K562 (cell line): ENCODE data around the gene TTC38. TPM values are rescaled to one million over a fixed set of nuclear protein-coding genes. Genes with fewer than 3 reads are reported as not detected.

Source experiments
- BHLHE40 ChIP-seq: IDR thresholded peaks from 2 replicates; pipeline ENCODE4 v1.6.1; 2011; ENCODE audit warnings: low read length, improper control_type of control experiment
- BRD9 ChIP-seq: fragments of 450-650 bp; IDR thresholded peaks from 2 replicates; pipeline ENCODE4 v1.6.1; 2018; ENCODE audit warnings: low read depth; ENCODE audit not compliant: partially characterized antibody
- FOXP1 ChIP-seq: sonication (generic); formaldehyde crosslinking; IDR thresholded peaks from 2 replicates; pipeline ENCODE4 v1.8.0; 2022; ENCODE audit warnings: mild to moderate bottlenecking, missing genetic modification reagents
- FOXP4 ChIP-seq: sonication (generic); formaldehyde crosslinking; IDR thresholded peaks from 2 replicates; pipeline ENCODE4 v1.8.0; 2022; ENCODE audit warnings: mild to moderate bottlenecking, missing genetic modification reagents, borderline replicate concordance
- HDAC8 ChIP-seq: fragments of 450-650 bp; IDR thresholded peaks from 2 replicates; pipeline ENCODE4 v1.6.1; 2016; ENCODE audit warnings: mild to moderate bottlenecking, missing genetic modification characterization, moderate library complexity, missing compliant biosample characterization
- KLF1 ChIP-seq: fragments of 450-650 bp; IDR thresholded peaks from 2 replicates; pipeline ENCODE4 v1.6.1; 2016; ENCODE audit warnings: missing genetic modification characterization, missing compliant biosample characterization
- KLF16 ChIP-seq: IDR thresholded peaks from 2 replicates; pipeline ENCODE4 v1.6.1; 2016; ENCODE audit warnings: antibody characterized with exemption
- RBFOX2 ChIP-seq: fragments of 200-400 bp; formaldehyde crosslinking; IDR thresholded peaks from 2 replicates; pipeline ENCODE4 v1.6.1; 2017; ENCODE audit warnings: low read depth, mild to moderate bottlenecking, low read length, moderate library complexity
- SNIP1 ChIP-seq: fragments of 450-650 bp; IDR thresholded peaks from 2 replicates; pipeline ENCODE4 v1.7.1; 2017; ENCODE audit warnings: low read depth, mild to moderate bottlenecking
- SOX6 ChIP-seq: fragments of 450-650 bp; IDR thresholded peaks from 2 replicates; pipeline ENCODE4 v1.6.1; 2014; ENCODE audit warnings: mild to moderate bottlenecking
- UBTF ChIP-seq, 2 experiments: IDR thresholded peaks; 2 replicates each; pipeline ENCODE4 v1.6.1; 2012; ENCODE audit warnings: improper control_type of control experiment in 2 of 2, low read depth in 2 of 2, low read length in 2 of 2, borderline replicate concordance in 1 of 2
- WHSC1 ChIP-seq: IDR thresholded peaks from one replicate; pipeline ENCODE4 v1.6.1; 2012; ENCODE audit warnings: low read length, control low read depth, inconsistent platforms
- ZKSCAN8 ChIP-seq: fragments of 200-800 bp; sonication (Bioruptor generic); IDR thresholded peaks from 2 replicates; pipeline ENCODE4 v1.6.1; 2016; ENCODE audit warnings: missing genetic modification characterization, missing compliant biosample characterization
- ZNF217 ChIP-seq: sonication (generic); formaldehyde crosslinking; IDR thresholded peaks from 2 replicates; pipeline ENCODE4 v1.8.0; 2022; ENCODE audit warnings: mild to moderate bottlenecking, missing genetic modification reagents
- ZNF280A ChIP-seq: fragments of 450-650 bp; IDR thresholded peaks from 2 replicates; pipeline ENCODE4 v1.6.1; 2018; ENCODE audit warnings: mild to moderate bottlenecking, low read depth; ENCODE audit not compliant: partially characterized antibody
- ZNF347 ChIP-seq: fragments of 450-650 bp; formaldehyde crosslinking; IDR thresholded peaks from 2 replicates; pipeline ENCODE4 v1.4.0; 2020; ENCODE audit warnings: low read depth, mild to moderate bottlenecking, moderate library complexity
- ZNF444 ChIP-seq: fragments of 250-450 bp; sonication (Bioruptor Pico); IDR thresholded peaks from 2 replicates; pipeline ENCODE4 v1.4.0; 2020; ENCODE audit warnings: mild to moderate bottlenecking, moderate library complexity
- ZNF707 ChIP-seq: fragments of 250-450 bp; sonication (Bioruptor Pico); conservative IDR thresholded peaks from 2 replicates; pipeline ENCODE4 v1.8.0; 2022; ENCODE audit warnings: inconsistent platforms, mild to moderate bottlenecking, moderate library complexity
- ZNF740 ChIP-seq, 3 experiments: fragments of 200-800 bp in 1 of 3; sonication (Bioruptor generic) in 1 of 3; sonication (generic) in 1 of 3; formaldehyde crosslinking in 1 of 3; IDR thresholded peaks; 2 replicates each; pipeline versions ENCODE4 v1.6.1 to v1.8.0; 2016 to 2022; ENCODE audit warnings: mild to moderate bottlenecking in 2 of 3, missing compliant biosample characterization in 2 of 3, missing genetic modification characterization in 2 of 3, missing genetic modification reagents in 1 of 3
- polyA plus RNA-seq, 8 experiments: library from polyadenylated mRNA; depleted of rRNA in 4 of 8; stranded (reverse) in 5 of 8; unstranded in 3 of 8; fragments of >200 nt; fragmentation: Nextera tagmentation in 2 of 8; fragmentation: Illumina TruSeq in 1 of 8; extraction: Ambion mirVana in 2 of 8; extraction: Trizol in 1 of 8; gene quantifications; 2 replicates each; pipeline versions ENCODE4 v1.2.1 to v1.2.3, GENCODE V29; 2011 to 2014; ENCODE audit warnings: inconsistent platforms in 1 of 8, missing spikeins in 1 of 8
- total RNA-seq, 7 experiments: library from RNA; depleted of rRNA in 6 of 7; stranded (reverse); fragments of >200 nt in 6 of 7; fragmentation: Illumina TruSeq in 2 of 7; extraction: Trizol in 2 of 7; gene quantifications; 2 replicates each; pipeline versions ENCODE4 v1.2.1 to v1.2.3, GENCODE V29; 2011 to 2021; ENCODE audit warnings: low replicate concordance in 1 of 7
- TF ChIP-seq, protein P1 (sequence below): sonication (generic); IDR thresholded peaks from 2 replicates; pipeline ENCODE4 v1.6.1; 2016

Gene TTC38
- total and polyA plus RNA-seq, 9 of the 15 experiments (the other 6 are each of a cell fraction or from before 2014, with no cell fraction given), result 0.84 to 28.4 (median 18.1) TPM

DNA sequence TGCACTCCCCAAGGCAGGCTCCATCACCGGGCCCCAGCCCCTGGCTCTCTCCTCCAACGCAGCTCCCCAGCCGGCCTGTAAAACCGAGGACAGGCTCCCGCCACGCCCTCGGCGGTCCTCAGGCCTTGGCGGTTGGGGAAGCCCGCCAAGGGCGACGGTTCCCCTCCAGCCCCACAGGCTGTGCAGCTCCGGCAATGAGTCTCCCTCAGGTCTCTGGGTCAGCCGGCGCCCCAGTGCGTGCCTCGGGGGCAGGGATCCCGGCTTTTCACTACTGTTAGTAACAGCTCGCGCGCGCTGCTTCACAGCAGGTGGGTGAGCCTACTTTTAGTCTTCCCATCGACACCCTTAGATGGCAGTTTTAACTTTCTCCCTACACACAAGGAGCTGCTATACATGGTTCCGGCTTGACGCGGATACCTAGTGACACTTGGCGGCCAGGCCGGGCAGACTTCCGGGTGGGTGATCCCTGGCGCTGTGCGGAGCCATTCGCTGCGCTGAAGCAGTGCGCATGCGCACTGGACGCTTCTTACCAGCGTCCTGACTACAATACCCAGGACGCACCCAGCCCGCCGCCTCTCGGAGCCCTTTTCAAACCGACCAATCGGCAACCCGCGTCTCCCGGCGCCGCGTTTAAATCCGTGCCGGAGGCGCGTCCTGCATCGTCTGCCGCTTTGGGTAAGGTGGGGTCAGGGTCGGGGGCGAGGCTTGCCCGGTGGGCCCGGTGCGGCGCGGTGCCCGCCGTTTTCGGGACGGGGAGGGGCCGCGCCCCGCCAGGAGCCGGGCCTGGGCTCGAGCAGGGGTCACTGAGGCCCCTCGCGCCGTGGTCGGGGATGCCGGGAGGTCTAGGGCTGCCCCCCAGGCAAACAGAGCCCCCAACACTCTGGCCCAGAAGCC, 28.7 kb downstream of the TTC38 start, which contains the start of gene GTSE1 (continued):
- TF ChIP-seq SOX6 (no peak), KLF16 (no peak), ZNF217 (CRISPR knock-in tag) (no peak), ZNF707 (CRISPR knock-in tag) (no peak), BRD9 (no peak), FOXP4 (CRISPR knock-in tag) (no peak), ZNF347 (CRISPR knock-in tag) (no peak), BHLHE40 (no peak), HDAC8 (tag) (no peak), ZNF444 (CRISPR knock-in tag) (no peak), ZNF280A (no peak), WHSC1 (no peak), RBFOX2 (peak; percentile 87), ZNF740 (CRISPR knock-in tag; IDR thresholded peaks at IDR 0.05) (no peak), ZNF740 (tag; IDR thresholded peaks at IDR 0.05) (no peak), ZKSCAN8 (CRISPR knock-in tag) (no peak), UBTF (IDR thresholded peaks at IDR 0.05; ENCODE audit: borderline replicate concordance in 1 of 2, low read depth in 2 of 2, low read length in 2 of 2) (no peak), SNIP1 (no peak), FOXP1 (CRISPR knock-in tag) (no peak), KLF1 (tag) (no peak)
- TF ChIP-seq, protein P1, sequence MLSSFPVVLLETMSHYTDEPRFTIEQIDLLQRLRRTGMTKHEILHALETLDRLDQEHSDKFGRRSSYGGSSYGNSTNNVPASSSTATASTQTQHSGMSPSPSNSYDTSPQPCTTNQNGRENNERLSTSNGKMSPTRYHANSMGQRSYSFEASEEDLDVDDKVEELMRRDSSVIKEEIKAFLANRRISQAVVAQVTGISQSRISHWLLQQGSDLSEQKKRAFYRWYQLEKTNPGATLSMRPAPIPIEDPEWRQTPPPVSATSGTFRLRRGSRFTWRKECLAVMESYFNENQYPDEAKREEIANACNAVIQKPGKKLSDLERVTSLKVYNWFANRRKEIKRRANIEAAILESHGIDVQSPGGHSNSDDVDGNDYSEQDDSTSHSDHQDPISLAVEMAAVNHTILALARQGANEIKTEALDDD, result no peak
